NCI-H774 (cell line): ENCODE results near the gene CDH18.

ENCODE experiments used
- DNase-seq: peaks from one replicate; lab custom pipeline; 2025; lab: John Stamatoyannopoulos, UW

Gene CDH18

GRCh38 chr5:19928562-19929421 lies 59.2 kb downstream of the CDH18 start:
- DNase-seq: no peak

DNA sequence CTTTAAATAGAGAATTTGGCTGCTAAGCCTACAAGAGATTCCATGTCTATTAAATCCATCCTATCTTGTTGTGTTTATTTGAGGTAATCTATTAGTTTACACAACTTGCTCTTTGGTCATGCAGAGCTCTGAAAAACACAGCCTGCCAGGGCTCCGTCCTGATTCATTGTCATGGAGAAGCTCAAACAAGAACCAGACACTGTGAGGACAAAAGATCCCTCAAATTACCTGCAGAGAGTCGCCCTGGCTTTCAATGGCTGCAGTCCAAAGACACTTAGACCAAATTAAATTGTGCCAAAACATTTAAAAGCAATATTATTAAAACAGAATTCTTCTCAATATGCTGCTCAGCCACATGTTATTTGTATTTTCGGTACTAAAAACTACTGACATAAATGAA lies 60.1 kb downstream of the CDH18 start:
- DNase-seq: peak; percentile 80

DNA sequence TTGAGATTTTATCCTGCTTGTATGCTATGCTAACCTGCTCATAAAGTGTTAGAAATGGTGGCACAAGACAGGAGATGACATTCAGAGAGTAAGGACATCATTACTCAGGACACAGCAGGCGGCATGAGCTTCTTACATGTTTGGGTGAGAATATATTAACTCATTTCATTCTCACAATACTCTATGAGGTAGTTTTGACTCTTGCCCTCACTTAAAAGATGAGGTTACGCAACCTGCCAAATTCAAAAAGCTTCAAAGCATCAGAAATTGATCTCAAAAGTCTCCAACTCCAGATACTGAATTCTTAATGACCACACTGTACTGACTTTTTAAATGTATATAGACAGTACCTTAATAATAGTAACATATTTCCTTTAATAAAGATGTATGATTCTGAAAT lies 60.8 kb downstream of the CDH18 start:
- DNase-seq: no peak

GRCh38 chr5:19923742-19924141 lies 64.3 kb downstream of the CDH18 start:
- no peak for DNase-seq

DNA sequence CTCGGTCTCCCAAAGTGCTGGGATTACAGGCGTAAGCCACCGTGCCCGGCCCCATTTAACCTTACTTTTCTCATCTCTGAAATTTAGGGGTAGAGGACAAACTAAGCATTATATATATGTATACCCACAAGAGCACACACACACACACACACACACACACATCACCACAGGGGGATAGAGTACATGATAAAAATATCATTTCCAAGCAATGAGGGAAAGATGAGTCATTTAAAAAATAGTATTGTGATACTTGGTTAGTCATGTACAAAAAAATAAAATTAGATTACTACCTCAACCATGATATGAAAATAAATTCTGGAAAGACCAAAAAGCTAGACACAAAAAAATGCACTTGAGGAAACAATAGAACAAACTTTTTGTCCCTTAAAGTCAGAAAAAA lies 67.2 kb downstream of the CDH18 start:
- no peak for DNase-seq

GRCh38 chr5:19918780-19919179 lies 69.2 kb downstream of the CDH18 start:
- no peak for DNase-seq

GRCh38 chr5:19917588-19918122 lies 70.3 kb downstream of the CDH18 start:
- no peak for DNase-seq

- no peak for DNase-seq
These were observed 77.9 kb downstream of the CDH18 start for GRCh38 chr5:19910136-19910535.

DNA sequence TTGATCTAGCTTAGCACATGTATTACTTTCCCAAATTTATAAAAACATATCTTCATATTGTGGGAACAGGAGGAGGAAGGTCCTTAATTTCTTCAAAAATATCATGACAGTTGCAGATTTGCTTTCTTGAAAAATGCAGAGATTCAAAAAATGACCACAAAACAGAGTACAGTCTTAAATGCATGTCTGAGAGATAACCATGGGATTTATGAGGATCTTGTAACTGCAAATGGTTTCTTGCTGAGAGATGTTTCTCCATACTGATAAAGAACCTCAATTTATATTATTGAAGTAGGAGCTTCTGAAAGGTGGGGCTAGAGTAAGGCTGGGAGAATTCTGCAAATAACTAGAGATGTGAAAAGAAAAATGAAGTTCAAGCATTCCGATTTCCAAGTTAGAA lies 83.2 kb downstream of the CDH18 start:
- DNase-seq: no peak

GRCh38 chr5:19903611-19904010 lies 84.4 kb downstream of the CDH18 start:
- no peak for DNase-seq

GRCh38 chr5:19902316-19902934 lies 85.6 kb downstream of the CDH18 start:
- DNase-seq: no peak

DNA sequence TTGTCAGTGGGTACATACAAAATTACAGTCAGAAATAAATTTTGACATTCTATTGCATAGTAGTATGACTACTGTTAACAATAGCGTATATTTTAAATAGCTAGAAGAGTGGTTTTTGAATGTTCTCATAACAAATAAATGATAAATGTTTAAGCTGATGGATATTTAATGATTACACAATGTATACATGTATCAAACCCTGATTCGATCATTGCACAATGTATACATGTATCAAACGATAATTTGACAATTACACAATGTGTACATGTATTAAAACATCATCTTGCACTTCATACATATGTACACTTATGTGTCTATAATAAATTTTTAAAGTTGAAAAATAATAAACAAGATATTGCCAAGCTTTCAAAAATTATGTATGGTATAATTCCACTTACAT lies 87.7 kb downstream of the CDH18 start:
- no peak for DNase-seq

- no peak for DNase-seq
These were observed 96.3 kb downstream of the CDH18 start for GRCh38 chr5:19891658-19892057.

DNA sequence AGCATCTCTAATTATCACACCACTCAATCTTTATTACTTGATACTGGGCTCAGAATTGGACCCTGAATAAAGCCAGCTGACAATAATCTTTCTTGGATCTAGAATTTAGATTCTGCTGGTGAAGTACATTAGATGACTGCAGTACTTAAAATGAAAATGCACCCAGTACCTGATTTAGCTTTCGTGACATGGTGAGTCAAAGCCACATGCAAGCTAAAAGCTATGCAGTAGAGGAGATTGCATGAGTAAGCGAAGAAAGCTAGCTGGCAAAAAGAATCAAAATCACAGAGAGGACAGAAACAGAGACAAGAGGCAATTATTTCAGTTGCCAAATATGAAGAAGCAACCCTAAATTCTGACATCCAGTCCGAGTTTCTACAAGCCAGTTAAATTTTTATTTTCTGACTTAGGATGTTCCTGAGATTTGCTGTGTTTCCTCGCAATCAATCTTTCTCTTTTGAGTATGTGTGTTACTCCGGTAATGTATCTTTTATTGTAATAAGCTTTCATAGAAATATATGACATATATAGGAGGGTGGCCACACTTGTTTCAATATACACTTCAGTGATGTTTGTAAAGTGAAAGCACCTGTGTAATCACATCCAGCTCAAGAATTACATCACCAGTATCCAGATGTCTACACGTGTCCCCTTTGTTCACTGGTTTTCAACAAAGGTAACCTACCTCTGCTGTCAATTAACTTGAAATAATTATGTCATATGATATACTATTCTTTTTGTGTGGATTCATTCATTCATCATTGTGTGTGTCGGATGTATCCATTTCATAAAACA lies 101.7 kb downstream of the CDH18 start:
- no peak for DNase-seq

DNA sequence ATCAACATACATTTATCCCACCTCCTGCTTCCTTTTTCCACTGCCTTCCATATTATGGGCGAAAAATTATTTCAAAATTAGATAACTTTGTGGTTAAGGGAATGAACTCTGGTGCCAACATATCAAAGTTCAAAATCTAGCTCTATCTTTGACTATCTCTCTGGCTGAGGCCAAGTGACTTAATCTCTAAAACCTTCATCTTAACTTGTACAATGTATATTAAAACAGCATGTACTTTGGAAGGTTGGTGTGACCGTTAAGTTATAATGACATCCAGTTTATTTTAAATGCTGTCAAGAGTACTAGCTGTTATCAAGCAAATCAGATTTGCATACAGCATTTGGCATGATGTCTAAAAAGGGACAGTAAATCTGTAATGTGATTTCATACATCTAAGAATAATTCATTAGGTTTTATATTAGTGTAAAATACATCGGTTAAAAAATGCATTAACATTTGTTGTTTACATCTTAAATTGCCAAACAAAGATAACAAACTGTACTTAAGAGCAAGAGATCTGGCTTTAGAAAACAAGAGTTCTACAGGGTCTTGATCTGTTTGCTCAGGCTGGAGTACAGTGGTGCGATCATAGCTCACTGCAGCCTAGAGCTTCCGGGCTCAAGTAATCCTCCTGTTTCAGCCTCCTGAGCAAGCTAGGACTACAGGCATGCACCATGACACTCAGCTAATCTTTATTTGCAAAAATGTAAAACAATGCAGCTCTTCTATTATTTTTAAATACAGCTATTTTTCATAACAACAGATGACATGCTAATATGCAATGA lies 102.8 kb downstream of the CDH18 start:
- DNase-seq: no peak

- DNase-seq: peak; percentile 93
These were observed 107.1 kb downstream of the CDH18 start for GRCh38 chr5:19880859-19881436.

DNA sequence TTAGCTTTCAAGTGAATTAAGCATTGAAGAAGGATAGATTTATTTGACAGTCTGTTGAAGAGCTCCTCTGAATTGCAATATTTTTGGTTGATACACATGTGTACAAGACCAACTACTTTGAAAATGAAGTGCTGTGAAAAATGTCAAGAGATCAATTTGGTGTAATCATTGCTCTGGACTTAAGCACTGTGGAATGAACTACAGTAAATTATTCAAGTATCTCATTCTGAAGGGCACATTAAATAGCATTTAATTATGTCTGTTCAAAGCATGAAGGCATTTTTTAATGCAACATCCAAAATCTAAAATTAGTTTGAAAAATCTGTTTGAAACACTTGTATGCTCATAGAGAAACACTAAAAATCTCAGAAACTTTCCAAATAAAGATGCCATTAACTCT lies 107.5 kb downstream of the CDH18 start:
- DNase-seq: peak; percentile 78

GRCh38 chr5:19874811-19875210 lies 113.2 kb downstream of the CDH18 start:
- no peak for DNase-seq

DNA sequence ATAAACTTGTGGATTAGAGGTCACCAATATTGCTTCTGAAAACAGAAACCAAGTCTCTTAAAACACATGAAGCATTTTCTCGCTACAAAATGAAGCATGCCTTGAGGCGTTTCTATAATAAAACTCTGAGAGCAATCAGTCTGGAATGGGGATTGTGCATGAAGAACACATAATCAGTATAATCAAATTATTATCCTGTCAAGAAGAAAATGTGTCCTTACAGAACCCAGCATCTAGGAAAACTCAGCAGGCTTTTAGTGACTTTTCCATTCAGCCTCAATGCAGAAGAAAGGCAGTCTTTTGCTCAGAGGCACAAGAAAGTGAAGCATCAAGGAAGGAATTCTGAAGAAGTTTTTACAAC lies 121.9 kb downstream of the CDH18 start:
- DNase-seq: no peak

DNA sequence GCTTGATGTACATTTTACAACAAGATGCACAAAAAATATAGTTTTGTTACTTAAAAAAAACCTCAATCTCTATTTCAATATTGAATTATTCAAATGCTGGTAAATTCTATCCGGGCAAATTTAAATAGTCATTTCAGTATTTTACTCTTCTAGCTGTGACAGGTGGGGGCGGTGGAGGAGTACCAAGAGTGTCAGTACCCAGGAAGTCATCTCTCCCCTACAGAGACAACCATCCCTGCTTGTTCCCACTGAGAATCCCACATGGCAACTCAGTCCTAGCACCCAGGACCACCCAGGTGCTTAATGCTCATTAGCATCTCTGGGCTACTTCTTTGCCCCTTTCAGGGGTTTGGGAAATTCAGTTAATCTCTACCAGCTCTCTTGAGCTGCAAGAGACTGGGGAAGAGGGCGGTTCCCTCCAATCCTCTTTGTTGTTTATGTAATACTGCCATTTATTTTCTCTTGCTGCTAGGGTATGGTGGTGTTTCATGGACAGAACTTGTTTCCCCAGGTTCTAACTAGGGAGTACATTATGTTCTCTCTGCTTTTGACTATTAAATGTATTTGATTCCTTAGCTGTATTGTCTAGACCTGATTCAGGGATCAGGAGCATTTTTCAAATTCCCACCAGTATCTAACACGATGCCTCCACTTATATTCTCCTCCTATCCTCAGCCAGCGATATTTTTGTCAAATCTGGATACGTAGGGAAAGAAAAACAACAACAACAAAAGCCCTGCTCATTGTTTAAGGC lies 122.5 kb downstream of the CDH18 start:
- no peak for DNase-seq

GRCh38 chr5:19862711-19863110 lies 125.3 kb downstream of the CDH18 start:
- no peak for DNase-seq
